ENCODE measurements around the gene PSMD6.

PSMD6 gene

GRCh38 chr3:64002233-64002632, 21.1 kb downstream of the PSMD6 start:
- peaks cover 86% of the 10 kb centered on the region; the same call in 1 of the 2 replicates for H3K36me3 ChIP-seq (ENCODE audit: insufficient read depth, low read length)
- H3K79me2 ChIP-seq (ENCODE audit: insufficient read depth, low read length): no peaks in the 10 kb centered on the region; the same call in 1 of the 2 replicates
- no peak for TF ChIP-seq EZH2phosphoT487 (IDR thresholded peaks at IDR 0.05; ENCODE audit: borderline replicate concordance)
- TF ChIP-seq, protein P1, sequence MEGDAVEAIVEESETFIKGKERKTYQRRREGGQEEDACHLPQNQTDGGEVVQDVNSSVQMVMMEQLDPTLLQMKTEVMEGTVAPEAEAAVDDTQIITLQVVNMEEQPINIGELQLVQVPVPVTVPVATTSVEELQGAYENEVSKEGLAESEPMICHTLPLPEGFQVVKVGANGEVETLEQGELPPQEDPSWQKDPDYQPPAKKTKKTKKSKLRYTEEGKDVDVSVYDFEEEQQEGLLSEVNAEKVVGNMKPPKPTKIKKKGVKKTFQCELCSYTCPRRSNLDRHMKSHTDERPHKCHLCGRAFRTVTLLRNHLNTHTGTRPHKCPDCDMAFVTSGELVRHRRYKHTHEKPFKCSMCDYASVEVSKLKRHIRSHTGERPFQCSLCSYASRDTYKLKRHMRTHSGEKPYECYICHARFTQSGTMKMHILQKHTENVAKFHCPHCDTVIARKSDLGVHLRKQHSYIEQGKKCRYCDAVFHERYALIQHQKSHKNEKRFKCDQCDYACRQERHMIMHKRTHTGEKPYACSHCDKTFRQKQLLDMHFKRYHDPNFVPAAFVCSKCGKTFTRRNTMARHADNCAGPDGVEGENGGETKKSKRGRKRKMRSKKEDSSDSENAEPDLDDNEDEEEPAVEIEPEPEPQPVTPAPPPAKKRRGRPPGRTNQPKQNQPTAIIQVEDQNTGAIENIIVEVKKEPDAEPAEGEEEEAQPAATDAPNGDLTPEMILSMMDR (conservative IDR thresholded peaks at IDR 0.05; ENCODE audit: low read length): no peak

GRCh38 chr3:64000453-64001055, 22.7 kb downstream of the PSMD6 start:
- H3K9me2 ChIP-seq (replicated peaks; ENCODE audit: low read depth, low read length): no peaks in the 10 kb centered on the region
- no peak overlapping the region for H2AFZ ChIP-seq (ENCODE audit: low read length)
- H3K27me3 ChIP-seq (ENCODE audit: insufficient read depth, low read length, poor library complexity, severe bottlenecking): no peaks in the 10 kb centered on the region
- H3K4me2 ChIP-seq (ENCODE audit: low read depth, low read length, poor library complexity, severe bottlenecking): no peak overlapping the region
- no peak overlapping the region for H3K4me3 ChIP-seq (ENCODE audit: low read length, poor library complexity, severe bottlenecking)
- peaks cover 3% of the 10 kb centered on the region for H4K20me1 ChIP-seq (ENCODE audit: insufficient read depth, low read length, poor library complexity, severe bottlenecking)
- H3K36me3 ChIP-seq (ENCODE audit: insufficient read depth, low read length): peaks cover 85% of the 10 kb centered on the region; the same call in 1 of the 2 replicates
- H3F3A ChIP-seq (ENCODE audit: low read depth): no peaks in the 10 kb centered on the region
- H3K4me1 ChIP-seq (ENCODE audit: insufficient read depth, low read length, poor library complexity, severe bottlenecking): no peaks in the 10 kb centered on the region
- no peaks in the 10 kb centered on the region; the same call in 1 of the 2 replicates for H3K79me2 ChIP-seq (ENCODE audit: insufficient read depth, low read length)
- TF ChIP-seq, protein P1 (conservative IDR thresholded peaks at IDR 0.05; ENCODE audit: low read length): no peak
- TF ChIP-seq EZH2phosphoT487 (IDR thresholded peaks at IDR 0.05; ENCODE audit: borderline replicate concordance): no peak
- H3K9ac ChIP-seq (ENCODE audit: low read depth, low read length, poor library complexity, severe bottlenecking): no peak overlapping the region
- H3K9me3 ChIP-seq (ENCODE audit: insufficient read depth, low read depth, low read length): no peaks in the 10 kb centered on the region

More at GRCh38 chr3:64002233-64002632, 21.1 kb downstream of the PSMD6 start:
- Histone ChIP-seq H3K4me2 (ENCODE audit: low read depth, low read length, poor library complexity, severe bottlenecking) (no peak overlapping the region), H3K4me3 (ENCODE audit: low read length, poor library complexity, severe bottlenecking) (no peak overlapping the region), H4K20me1 (ENCODE audit: insufficient read depth, low read length, poor library complexity, severe bottlenecking) (peaks cover 3% of the 10 kb centered on the region), H3F3A (ENCODE audit: low read depth) (no peaks in the 10 kb centered on the region), H3K4me1 (ENCODE audit: insufficient read depth, low read length, poor library complexity, severe bottlenecking) (no peaks in the 10 kb centered on the region), H3K9me3 (ENCODE audit: insufficient read depth, low read depth, low read length) (no peaks in the 10 kb centered on the region), H3K9me2 (replicated peaks; ENCODE audit: low read depth, low read length) (no peaks in the 10 kb centered on the region), H3K9ac (ENCODE audit: low read depth, low read length, poor library complexity, severe bottlenecking) (no peak overlapping the region), H2AFZ (ENCODE audit: low read length) (no peak overlapping the region), H3K27me3 (ENCODE audit: insufficient read depth, low read length, poor library complexity, severe bottlenecking) (no peaks in the 10 kb centered on the region)

- Histone ChIP-seq H3K4me3 (ENCODE audit: low read length, poor library complexity, severe bottlenecking) (no peak overlapping the region), H3K9me2 (replicated peaks; ENCODE audit: low read depth, low read length) (no peaks in the 10 kb centered on the region), H3K4me1 (ENCODE audit: insufficient read depth, low read length, poor library complexity, severe bottlenecking) (no peaks in the 10 kb centered on the region), H3K4me2 (ENCODE audit: low read depth, low read length, poor library complexity, severe bottlenecking) (no peak overlapping the region), H3F3A (ENCODE audit: low read depth) (no peaks in the 10 kb centered on the region), H4K20me1 (ENCODE audit: insufficient read depth, low read length, poor library complexity, severe bottlenecking) (peaks cover 3% of the 10 kb centered on the region), H3K27me3 (ENCODE audit: insufficient read depth, low read length, poor library complexity, severe bottlenecking) (no peaks in the 10 kb centered on the region), H3K36me3 (ENCODE audit: insufficient read depth, low read length) (peaks cover 86% of the 10 kb centered on the region; the same call in 1 of the 2 replicates), H3K9ac (ENCODE audit: low read depth, low read length, poor library complexity, severe bottlenecking) (no peak overlapping the region), H2AFZ (ENCODE audit: low read length) (no peak overlapping the region), H3K79me2 (ENCODE audit: insufficient read depth, low read length) (no peaks in the 10 kb centered on the region; the same call in 1 of the 2 replicates), H3K9me3 (ENCODE audit: insufficient read depth, low read depth, low read length) (no peaks in the 10 kb centered on the region)
- TF ChIP-seq, protein P1 (conservative IDR thresholded peaks at IDR 0.05; ENCODE audit: low read length): no peak
- no peak for TF ChIP-seq EZH2phosphoT487 (IDR thresholded peaks at IDR 0.05; ENCODE audit: borderline replicate concordance)
Observed at GRCh38 chr3:63998852-63999754, 24.2 kb downstream of the PSMD6 start.
